Stimulated activated CD4-positive, alpha-beta T cell treated with anti-CD3 and anti-CD28 coated beads, Interleukin-2, amount 100 ng/mL, for 48 hours (primary cell): ENCODE data around the gene ADCY10.

Experiments used
- DNase-seq, 2 donors: peaks; one replicate each; pipeline ENCODE4 v3.0.0-alpha.2; 2020

ADCY10 gene

GRCh38 chr1:167772436-167772835, 141.5 kb downstream of the ADCY10 start:
- no peak for DNase-seq

DNA sequence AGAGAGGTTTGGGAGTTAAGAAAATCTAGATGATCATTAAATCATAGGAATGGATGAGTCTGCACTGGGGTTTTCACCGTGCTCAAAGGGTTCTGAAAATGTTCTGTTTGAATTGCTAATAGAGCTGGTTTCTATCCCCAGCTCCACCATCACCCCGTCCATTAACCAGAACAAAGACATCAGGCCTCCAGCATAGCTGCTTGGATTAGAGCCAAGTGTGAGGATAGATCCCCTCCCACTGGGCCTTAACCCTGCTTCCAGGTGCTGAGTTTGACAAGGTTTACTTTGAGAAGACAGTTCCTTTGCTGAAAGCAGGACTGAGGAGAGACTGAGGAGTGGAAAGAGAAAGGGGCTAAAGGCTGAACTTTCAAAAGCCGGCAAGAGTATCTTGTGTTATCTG, 143.8 kb downstream of the ADCY10 start:
- DNase-seq: no peak

- DNase-seq: no peak
These were observed 146.2 kb downstream of the ADCY10 start for GRCh38 chr1:167767761-167768160.

GRCh38 chr1:167766538-167766937, 147.4 kb downstream of the ADCY10 start:
- DNase-seq: no peak

GRCh38 chr1:167765496-167765895, 148.4 kb downstream of the ADCY10 start:
- no peak for DNase-seq

DNA sequence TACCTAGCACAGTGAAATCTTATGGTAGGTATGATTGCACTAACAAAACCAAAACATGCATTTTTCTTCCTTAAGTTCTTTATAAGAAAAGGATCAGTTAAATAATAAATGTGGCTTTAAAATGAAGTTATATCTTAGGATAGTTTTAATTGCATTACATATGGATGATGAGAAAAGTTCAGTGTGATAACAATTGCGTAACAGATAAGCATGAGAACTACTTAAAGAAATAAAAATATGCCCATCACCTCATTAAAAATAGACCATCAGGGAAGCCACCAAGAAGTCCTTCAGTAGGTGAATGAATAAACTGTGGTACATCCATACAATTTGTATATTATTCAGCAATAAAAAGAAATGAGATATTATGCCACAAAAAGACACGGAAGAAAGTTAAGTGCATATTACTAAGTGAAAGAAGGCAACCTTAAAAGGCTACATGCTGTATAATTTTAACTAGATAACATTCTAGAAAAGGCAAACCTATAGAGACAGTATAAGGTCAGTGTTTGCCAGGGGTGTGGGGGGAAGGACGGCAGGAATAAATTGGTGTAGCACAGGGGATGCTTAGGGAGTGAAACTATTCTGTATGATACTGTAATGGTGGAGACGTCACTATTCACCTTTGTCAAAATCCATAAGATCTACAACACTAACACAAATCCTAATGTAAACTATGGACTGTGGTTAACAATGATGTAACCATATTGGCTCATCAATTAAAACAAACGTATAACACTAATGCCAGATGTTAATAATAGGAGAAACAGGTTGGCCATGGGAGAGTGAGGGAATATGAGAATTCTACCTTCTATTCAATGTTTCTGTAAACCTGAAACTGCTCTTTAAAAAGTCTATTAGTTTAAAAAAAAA, 149.2 kb downstream of the ADCY10 start:
- DNase-seq: no peak

DNA sequence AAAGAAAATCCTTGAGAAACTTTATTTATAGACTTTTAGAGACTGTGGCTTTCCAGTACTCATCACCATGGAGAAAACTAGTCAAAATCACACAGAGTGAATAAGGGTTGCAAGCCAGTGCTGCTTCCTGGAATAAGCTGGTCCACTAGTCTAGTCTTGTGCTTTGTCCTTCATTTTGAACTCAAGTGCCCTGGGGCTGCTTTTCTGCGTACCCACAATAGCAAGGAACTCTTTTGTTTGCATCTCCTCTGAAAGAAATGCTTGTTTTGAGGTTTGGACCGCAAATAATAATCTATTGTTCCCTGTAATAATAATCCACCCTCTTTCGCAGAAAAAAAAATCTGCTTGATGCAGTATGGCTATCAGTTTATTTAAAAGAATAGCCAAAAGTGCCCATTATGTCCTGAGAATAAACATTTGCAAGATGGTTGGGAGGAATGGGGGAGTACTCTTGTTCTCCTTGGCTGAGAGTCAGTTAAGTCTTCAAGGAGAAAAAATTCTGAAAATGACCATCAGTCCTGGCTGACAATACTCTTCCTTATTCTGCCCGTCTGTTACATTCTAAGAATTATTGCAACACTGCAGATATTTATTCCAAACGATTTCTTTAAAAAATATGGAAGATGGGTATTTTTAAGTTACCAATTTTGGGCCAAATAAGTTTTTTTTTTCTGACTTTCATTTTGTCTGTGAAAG, 150.3 kb downstream of the ADCY10 start:
- no peak for DNase-seq

- DNase-seq: no peak
These were observed 151.7 kb downstream of the ADCY10 start for GRCh38 chr1:167762061-167762746.

- no peak for DNase-seq
These were observed 152.5 kb downstream of the ADCY10 start for GRCh38 chr1:167761400-167761799.
